Endothelial cell of umbilical vein (primary cell): Measurements from ENCODE around the gene SCGB2A2.

Source experiments
- CTCF ChIP-seq, 2 donors: IDR thresholded peaks; 1 replicate in 1 of 2; 2 replicates in 1 of 2; pipeline ENCODE4 v1.5.1; 2011; ENCODE audit warnings: low read length in 2 of 2, mild to moderate bottlenecking in 2 of 2, moderate library complexity in 2 of 2, control low read depth in 1 of 2, inconsistent platforms in 1 of 2, low read depth in 1 of 2; ENCODE audit not compliant: insufficient read depth in 1 of 2; ENCODE audit errors: extremely low read depth in 1 of 2
- EZH2 ChIP-seq: IDR thresholded peaks from 2 replicates; pipeline ENCODE4 v1.6.1; 2012; ENCODE audit warnings: borderline replicate concordance, low read depth, mild to moderate bottlenecking, moderate library complexity, low read length, inconsistent platforms; ENCODE audit not compliant: severe bottlenecking
- JUN ChIP-seq: IDR thresholded peaks from 2 replicates; pipeline ENCODE4 v1.6.1; 2011; ENCODE audit warnings: borderline replicate concordance, low read depth; ENCODE audit not compliant: insufficient read length, insufficient read depth
- MYC ChIP-seq: IDR thresholded peaks from one replicate; pipeline ENCODE4 v1.6.1; 2011; ENCODE audit warnings: mild to moderate bottlenecking, low read depth, low read length
- POLR2A ChIP-seq: IDR thresholded peaks from 2 replicates; pipeline ENCODE4 v1.6.1; 2012; ENCODE audit warnings: low read depth, mild to moderate bottlenecking, control low read depth, low read length
- POLR2AphosphoS5 ChIP-seq: IDR thresholded peaks from 2 replicates; pipeline ENCODE4 v1.6.1; 2012; ENCODE audit warnings: low read depth, mild to moderate bottlenecking, control low read depth, low read length, moderate library complexity; ENCODE audit not compliant: insufficient read depth

- TF ChIP-seq CTCF (IDR thresholded peaks at IDR 0.05; ENCODE audit: extremely low read depth in 1 of 2, insufficient read depth in 1 of 2, low read depth in 1 of 2, low read length in 2 of 2) = no peak
- no peak for TF ChIP-seq POLR2A
- TF ChIP-seq POLR2AphosphoS5 = no peak
- no peak for TF ChIP-seq EZH2
- no peak for TF ChIP-seq MYC
- no peak for TF ChIP-seq JUN
These were observed 52.6 kb downstream of the SCGB2A2 start for GRCh38 chr11:62322524-62322923.
